ENCODE measurements around the gene RBM12.

The RBM12 gene

DNA sequence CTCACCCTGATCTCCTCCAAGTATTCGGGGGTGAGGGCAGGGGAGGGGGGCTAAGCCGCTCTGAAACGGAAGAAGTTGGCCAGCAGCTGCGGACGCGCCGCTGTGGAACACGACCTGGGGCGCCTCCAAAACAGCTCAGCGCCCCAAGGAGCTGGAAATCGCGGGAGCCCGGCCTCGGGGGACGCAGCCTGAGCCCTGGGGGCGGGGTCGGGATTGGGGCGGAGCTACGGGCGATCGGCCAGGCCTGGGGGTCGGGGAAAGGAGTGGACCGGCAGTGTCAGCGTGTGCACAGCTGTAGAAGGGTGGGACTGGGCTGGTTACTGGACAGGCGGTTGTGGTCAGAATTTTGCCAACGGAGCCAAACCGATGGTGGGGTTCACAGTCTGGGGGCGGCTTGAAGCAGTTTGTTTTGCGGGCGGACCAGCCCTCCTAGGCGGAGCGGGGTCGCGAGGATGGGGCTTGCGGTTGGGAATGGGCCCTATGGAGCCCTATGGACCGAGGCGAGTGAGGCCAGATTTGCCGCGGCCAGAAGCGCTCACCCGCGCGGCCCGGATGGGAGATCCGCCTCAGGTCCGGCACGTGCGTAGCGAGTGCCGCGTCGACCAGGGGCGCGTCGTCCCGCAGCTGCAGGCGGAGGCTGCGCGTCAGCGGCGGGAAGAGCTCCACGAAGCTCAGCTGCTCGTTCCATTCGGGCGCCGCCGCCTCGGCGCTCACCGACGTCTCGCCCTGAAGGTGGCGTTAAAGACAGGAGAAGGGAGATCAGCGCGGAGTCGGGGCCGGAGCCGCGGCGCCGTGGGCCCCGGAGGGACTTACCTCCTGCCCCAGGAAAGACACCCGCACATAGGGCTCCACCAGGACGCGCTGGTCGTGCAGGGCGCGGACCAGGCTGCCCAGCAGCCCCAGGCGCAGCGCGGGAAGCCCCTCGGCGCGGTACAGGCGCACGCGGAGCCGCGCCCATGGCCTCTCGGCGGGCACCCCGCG lies 63.4 kb downstream of the RBM12 start:
- peak; percentile 76 for DNase-seq (ENCODE audit: low spot score)

DNA sequence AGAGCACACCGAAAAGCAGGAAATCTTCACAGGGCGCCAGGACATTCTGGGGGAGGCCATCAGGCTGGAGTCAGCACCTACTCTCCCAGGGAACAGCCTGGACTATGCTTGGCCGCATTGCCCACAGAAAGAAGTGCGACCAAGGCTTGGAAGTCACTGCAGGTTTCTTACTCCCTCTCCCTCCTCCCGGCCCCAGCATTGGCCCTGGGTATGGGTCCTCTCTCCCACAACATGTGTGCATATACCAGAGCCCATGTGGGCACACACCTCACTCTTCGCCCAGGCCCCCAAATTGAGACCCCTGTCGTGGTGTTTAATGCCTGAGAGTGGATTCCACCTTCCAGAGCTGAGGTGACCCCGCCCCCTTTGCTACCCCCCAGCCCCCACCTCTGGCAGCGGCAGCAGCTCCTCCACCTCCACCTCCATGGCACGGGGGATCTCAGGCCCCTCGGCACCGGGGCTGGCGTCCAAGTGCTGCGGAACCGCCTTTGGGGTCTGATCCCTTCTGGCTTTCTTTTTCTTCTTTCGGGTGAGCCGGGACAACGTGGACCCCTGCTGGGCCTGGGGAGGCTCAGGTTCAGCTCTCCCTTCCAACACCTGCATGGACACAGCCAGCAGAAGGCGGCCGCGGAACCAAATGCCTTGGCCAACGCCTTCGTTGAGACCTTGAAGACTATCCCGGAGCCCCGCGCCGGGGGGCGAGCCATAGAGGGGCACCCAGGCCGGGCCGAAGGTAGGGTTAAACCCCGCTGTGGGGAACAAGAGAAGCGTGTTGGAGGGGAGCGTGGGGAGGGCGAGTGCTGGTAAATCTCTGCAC lies 64.3 kb downstream of the RBM12 start:
- no peak for DNase-seq (ENCODE audit: low spot score)

DNA sequence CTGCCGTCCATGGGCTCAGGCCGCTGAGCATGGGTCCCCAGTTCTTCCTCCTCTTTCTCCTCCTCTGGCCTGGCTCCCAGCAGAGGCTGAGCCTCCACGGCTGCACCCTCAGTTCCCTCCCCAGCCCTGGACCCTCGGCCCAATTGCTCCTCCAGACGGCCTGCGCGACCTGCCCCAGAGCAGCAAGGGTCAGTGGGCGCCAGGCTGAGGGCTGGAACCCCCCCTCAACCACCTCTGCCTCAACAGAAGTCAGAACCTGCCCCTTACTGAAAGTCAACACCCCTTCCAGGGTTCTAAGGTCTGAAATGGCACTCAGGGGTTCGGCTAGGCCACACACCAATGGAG lies 65.0 kb downstream of the RBM12 start:
- no peak for DNase-seq (ENCODE audit: low spot score)

Small RNA genes lying within 50 kb of the gene (small RNA-seq; reads per million reads assigned to genes)
- gene RNU6-759P = 0 to 0.04 reads per million in 2 experiments
